HEK293 (cell line): ENCODE results near the gene STIM1.

Experiments used
- CTCF ChIA-PET: fragments of 350-600 bp; formaldehyde crosslinking; extraction: SDS; loops from one replicate; lab custom pipeline; 2021; ENCODE audit warnings: antibody characterized with exemption; lab: Yijun Ruan, JAX
- POLR2A ChIA-PET: fragments of 300-600 bp; formaldehyde crosslinking; extraction: SDS; loops from one replicate; lab custom pipeline; 2020; ENCODE audit warnings: antibody characterized with exemption, inconsistent platforms; lab: Yijun Ruan, JAX
- H3K27ac ChIP-seq: fragments of 200-500 bp; sonication (Bioruptor generic); 2 replicates; pipeline ENCODE4 v1.5.1; 2014; ENCODE audit warnings: low read depth, low read length, control low read depth, inconsistent platforms; ENCODE audit errors: extremely low read depth
- H3K36me3 ChIP-seq, 2 experiments: fragments of 200-500 bp in 1 of 2; sonication (Bioruptor generic) in 1 of 2; 1 replicate in 1 of 2; 2 replicates in 1 of 2; pipeline ENCODE4 v1.5.1; 2014 to 2017; ENCODE audit warnings: inconsistent platforms in 2 of 2, low read length in 2 of 2; ENCODE audit not compliant: control insufficient read depth in 2 of 2, insufficient read depth in 1 of 2
- H3K4me1 ChIP-seq: fragments of 200-500 bp; sonication (Bioruptor generic); 2 replicates; pipeline ENCODE4 v1.5.1; 2014; ENCODE audit warnings: mild to moderate bottlenecking, low read length, inconsistent platforms; ENCODE audit not compliant: control insufficient read depth, insufficient read depth
- H3K4me3 ChIP-seq: 2 replicates; pipeline ENCODE4 v1.5.1; 2011; ENCODE audit warnings: low read depth, mild to moderate bottlenecking, control low read depth, low read length, moderate library complexity
- H3K9me3 ChIP-seq: fragments of 200-500 bp; sonication (Bioruptor generic); 2 replicates; pipeline ENCODE4 v1.5.1; 2014; ENCODE audit warnings: low read depth, low read length, inconsistent platforms; ENCODE audit not compliant: control insufficient read depth, insufficient read depth
- FEZF1 ChIP-seq: fragments of 450-650 bp; formaldehyde crosslinking; IDR thresholded peaks from 2 replicates; pipeline ENCODE4 v1.5.1; 2016; ENCODE audit warnings: missing biosample characterization, missing genetic modification characterization
- SP2 ChIP-seq: fragments of 450-650 bp; formaldehyde crosslinking; IDR thresholded peaks from 2 replicates; pipeline ENCODE4 v1.5.1; 2016; ENCODE audit warnings: missing biosample characterization, missing genetic modification characterization
- YY1 ChIP-seq: fragments of 450-650 bp; formaldehyde crosslinking; IDR thresholded peaks from 2 replicates; pipeline ENCODE4 v1.5.1; 2018; ENCODE audit warnings: missing biosample characterization, missing genetic modification characterization
- ZBTB20 ChIP-seq: fragments of 450-650 bp; formaldehyde crosslinking; IDR thresholded peaks from 2 replicates; pipeline ENCODE4 v1.5.1; 2016; ENCODE audit warnings: missing biosample characterization, missing genetic modification characterization
- ZBTB48 ChIP-seq: fragments of 450-650 bp; formaldehyde crosslinking; IDR thresholded peaks from 2 replicates; pipeline ENCODE4 v1.5.1; 2016; ENCODE audit warnings: missing biosample characterization, missing genetic modification characterization
- ZNF10 ChIP-seq: fragments of 450-650 bp; formaldehyde crosslinking; IDR thresholded peaks from 2 replicates; pipeline ENCODE4 v1.5.1; 2017; ENCODE audit warnings: missing biosample characterization, missing genetic modification characterization
- ZNF114 ChIP-seq: fragments of 450-650 bp; formaldehyde crosslinking; IDR thresholded peaks from 2 replicates; pipeline ENCODE4 v1.5.0; 2017; ENCODE audit warnings: missing biosample characterization, missing genetic modification characterization
- ZNF169 ChIP-seq: fragments of 450-650 bp; formaldehyde crosslinking; IDR thresholded peaks from 2 replicates; pipeline ENCODE4 v1.5.1; 2016; ENCODE audit warnings: missing biosample characterization, missing genetic modification characterization
- ZNF175 ChIP-seq: fragments of 450-650 bp; formaldehyde crosslinking; IDR thresholded peaks from 2 replicates; pipeline ENCODE4 v1.5.1; 2016; ENCODE audit warnings: missing biosample characterization, missing genetic modification characterization
- ZNF2 ChIP-seq: fragments of 450-650 bp; formaldehyde crosslinking; IDR thresholded peaks from 2 replicates; pipeline ENCODE4 v1.5.1; 2016; ENCODE audit warnings: missing biosample characterization, missing genetic modification characterization
- ZNF292 ChIP-seq: fragments of 450-650 bp; formaldehyde crosslinking; IDR thresholded peaks from 2 replicates; pipeline ENCODE4 v1.5.1; 2016; ENCODE audit warnings: low read depth, missing biosample characterization, missing genetic modification characterization, borderline replicate concordance
- ZNF366 ChIP-seq: fragments of 450-650 bp; formaldehyde crosslinking; conservative IDR thresholded peaks from 2 replicates; pipeline ENCODE4 v1.5.1; 2016; ENCODE audit warnings: missing biosample characterization, missing genetic modification characterization
- ZNF48 ChIP-seq: fragments of 450-650 bp; formaldehyde crosslinking; IDR thresholded peaks from 2 replicates; pipeline ENCODE4 v1.5.1; 2016; ENCODE audit warnings: missing biosample characterization, missing genetic modification characterization
- ZNF548 ChIP-seq: fragments of 450-650 bp; formaldehyde crosslinking; IDR thresholded peaks from 2 replicates; pipeline ENCODE4 v1.5.1; 2016; ENCODE audit warnings: missing biosample characterization, missing genetic modification characterization
- ZNF585B ChIP-seq: fragments of 450-650 bp; formaldehyde crosslinking; IDR thresholded peaks from 2 replicates; pipeline ENCODE4 v1.5.1; 2016; ENCODE audit warnings: missing biosample characterization, missing genetic modification characterization
- ZNF654 ChIP-seq: fragments of 450-650 bp; formaldehyde crosslinking; IDR thresholded peaks from 2 replicates; pipeline ENCODE4 v1.5.1; 2016; ENCODE audit warnings: low read depth, missing biosample characterization, missing genetic modification characterization
- ZNF658 ChIP-seq: fragments of 450-650 bp; formaldehyde crosslinking; IDR thresholded peaks from 2 replicates; pipeline ENCODE4; 2016; ENCODE audit warnings: missing biosample characterization, missing genetic modification characterization
- ZNF660 ChIP-seq: fragments of 450-650 bp; IDR thresholded peaks from 2 replicates; pipeline ENCODE4 v1.5.1; 2018; ENCODE audit warnings: missing biosample characterization, mild to moderate bottlenecking, missing genetic modification characterization
- ZNF776 ChIP-seq: fragments of 450-650 bp; formaldehyde crosslinking; IDR thresholded peaks from 2 replicates; pipeline ENCODE4 v1.5.0; 2017; ENCODE audit warnings: missing biosample characterization, missing genetic modification characterization, borderline replicate concordance
- ZSCAN30 ChIP-seq: fragments of 450-650 bp; IDR thresholded peaks from 2 replicates; pipeline ENCODE4 v1.5.1; 2018; ENCODE audit warnings: missing biosample characterization, mild to moderate bottlenecking, missing genetic modification characterization, moderate library complexity
- TF ChIP-seq, protein P1 (sequence below): fragments of 450-650 bp; formaldehyde crosslinking; IDR thresholded peaks from 2 replicates; pipeline ENCODE4 v1.5.1; 2016; ENCODE audit warnings: missing biosample characterization, missing genetic modification characterization
- TF ChIP-seq, protein P2 (sequence below): fragments of 450-650 bp; formaldehyde crosslinking; IDR thresholded peaks from 2 replicates; pipeline ENCODE4 v1.5.1; 2016; ENCODE audit warnings: missing biosample characterization, missing genetic modification characterization
- TF ChIP-seq, protein P3 (sequence below): fragments of 450-650 bp; formaldehyde crosslinking; IDR thresholded peaks from 2 replicates; pipeline ENCODE4 v1.5.1; 2017; ENCODE audit warnings: missing biosample characterization, missing genetic modification characterization
- TF ChIP-seq, protein P4 (sequence below): fragments of 450-650 bp; formaldehyde crosslinking; IDR thresholded peaks from 2 replicates; pipeline ENCODE4 v1.5.1; 2017; ENCODE audit warnings: missing biosample characterization, missing genetic modification characterization

Gene STIM1

DNA sequence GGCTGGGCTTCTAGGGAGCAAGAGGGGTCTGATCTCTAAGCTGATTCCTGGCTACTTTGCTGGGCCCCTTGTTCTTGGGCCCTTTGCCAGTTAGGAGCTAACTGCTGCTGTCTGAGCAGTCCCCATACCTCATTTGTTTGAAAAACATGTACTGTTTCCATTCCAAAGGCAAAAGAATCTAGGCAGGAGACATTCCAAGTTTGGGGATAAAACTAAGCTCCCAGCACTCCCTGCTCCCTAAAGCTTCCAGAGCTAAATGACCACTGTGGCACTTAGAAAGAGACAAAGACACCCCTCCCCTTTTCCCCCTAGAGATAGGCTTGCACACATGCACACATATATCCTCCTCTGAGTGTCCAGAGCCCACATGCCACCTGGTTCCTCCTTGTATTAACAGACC lies 216.4 kb downstream of the STIM1 start:
- Histone ChIP-seq H3K27ac (no peak overlapping the region), H3K36me3 (peaks cover 0 to 21% of the 10 kb centered on the region in 2 experiments; a peak in 1 of 3 replicates), H3K4me1 (peaks cover 4% of the 10 kb centered on the region; the same call in 1 of the 2 replicates), H3K9me3 (no peaks in the 10 kb centered on the region), H3K4me3 (no peak overlapping the region)
- ChIA-PET POLR2A (interaction anchor here (1.8 to 2.7 kb wide), 2 partner anchors 217 to 231 kb away, joined by 8 to 19 read pairs; partner anchors contain the start of genes RHOG and STIM1), CTCF (interaction anchor here (0.6 to 15.3 kb wide), 33 partner anchors 8 to 464 kb away, joined by 3 to 589 read pairs (median 6); partner anchors contain the start of genes PGAP2, RHOG and STIM1)
- peak; percentile 65 for TF ChIP-seq ZBTB20 (tag by site-specific recombination)
- 0 out of 2 replicates have a peak, but pooled peaks have one; percentile 18 for TF ChIP-seq ZBTB48 (tag by site-specific recombination)
- no peak for TF ChIP-seq ZNF48 (tag by site-specific recombination)
- TF ChIP-seq, protein P1, sequence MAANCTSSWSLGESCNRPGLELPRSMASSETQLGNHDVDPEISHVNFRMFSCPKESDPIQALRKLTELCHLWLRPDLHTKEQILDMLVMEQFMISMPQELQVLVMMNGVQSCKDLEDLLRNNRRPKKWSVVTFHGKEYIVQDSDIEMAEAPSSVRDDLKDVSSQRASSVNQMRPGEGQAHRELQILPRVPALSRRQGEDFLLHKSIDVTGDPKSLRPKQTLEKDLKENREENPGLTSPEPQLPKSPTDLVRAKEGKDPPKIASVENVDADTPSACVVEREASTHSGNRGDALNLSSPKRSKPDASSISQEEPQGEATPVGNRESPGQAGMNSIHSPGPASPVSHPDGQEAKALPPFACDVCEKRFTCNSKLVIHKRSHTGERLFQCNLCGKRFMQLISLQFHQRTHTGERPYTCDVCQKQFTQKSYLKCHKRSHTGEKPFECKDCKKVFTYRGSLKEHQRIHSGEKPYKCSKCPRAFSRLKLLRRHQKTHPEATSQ (tag by site-specific recombination): no peak
- TF ChIP-seq ZNF114: no peak
- TF ChIP-seq SP2 (tag by site-specific recombination): no peak

DNA sequence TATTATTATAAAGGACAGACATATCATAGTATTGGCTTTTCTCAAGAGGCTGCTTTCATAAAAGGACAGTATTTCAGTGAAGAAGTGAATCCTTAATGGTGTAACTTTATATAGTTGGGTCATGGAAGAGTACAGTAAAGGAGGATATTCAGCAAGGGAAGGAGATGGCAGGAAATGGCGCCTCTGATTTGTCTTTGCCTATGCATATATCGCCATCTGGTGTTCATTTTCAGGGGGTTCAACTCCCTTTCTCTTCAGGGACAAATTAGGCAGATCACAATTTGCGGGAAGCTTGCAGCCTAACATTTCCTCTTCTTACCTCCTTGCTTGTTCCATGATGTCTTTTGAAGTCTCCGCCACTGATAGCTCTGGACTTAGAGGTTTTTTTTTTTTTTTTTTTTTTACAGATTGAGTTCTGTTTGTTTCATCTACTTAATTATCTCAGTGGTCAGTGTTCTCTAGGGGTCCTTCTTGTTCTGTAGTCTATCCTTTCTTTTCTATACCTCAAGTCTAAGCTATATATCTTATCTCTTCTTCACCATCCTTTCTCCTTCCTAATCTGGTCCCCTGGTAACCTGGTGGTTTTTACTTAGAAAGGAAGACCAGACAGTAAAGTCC lies 217.3 kb downstream of the STIM1 start:
- ChIA-PET CTCF (interaction anchor here (0.6 to 15.3 kb wide), 54 partner anchors 9 to 1574 kb away, joined by 3 to 589 read pairs (median 5); partner anchors contain the start of genes PGAP2, RHOG and STIM1), POLR2A (interaction anchor here (0.6 to 2.7 kb wide), 4 partner anchors 200 to 232 kb away, joined by 3 to 19 read pairs (median 9); partner anchors contain the start of genes RHOG and STIM1)
- Histone ChIP-seq H3K4me3 (no peak overlapping the region), H3K27ac (no peak overlapping the region), H3K4me1 (peaks cover 4% of the 10 kb centered on the region; the same call in 1 of the 2 replicates), H3K9me3 (no peaks in the 10 kb centered on the region), H3K36me3 (peaks cover 0 to 21% of the 10 kb centered on the region in 2 experiments; a peak in 1 of 3 replicates)
- peak; percentile 85 for TF ChIP-seq FEZF1 (tag by site-specific recombination)
- 0 out of 2 replicates have a peak, but pooled peaks have one; percentile 15 for TF ChIP-seq ZNF366 (tag by site-specific recombination)
- TF ChIP-seq ZNF169 (tag by site-specific recombination): no peak
- TF ChIP-seq, protein P2, sequence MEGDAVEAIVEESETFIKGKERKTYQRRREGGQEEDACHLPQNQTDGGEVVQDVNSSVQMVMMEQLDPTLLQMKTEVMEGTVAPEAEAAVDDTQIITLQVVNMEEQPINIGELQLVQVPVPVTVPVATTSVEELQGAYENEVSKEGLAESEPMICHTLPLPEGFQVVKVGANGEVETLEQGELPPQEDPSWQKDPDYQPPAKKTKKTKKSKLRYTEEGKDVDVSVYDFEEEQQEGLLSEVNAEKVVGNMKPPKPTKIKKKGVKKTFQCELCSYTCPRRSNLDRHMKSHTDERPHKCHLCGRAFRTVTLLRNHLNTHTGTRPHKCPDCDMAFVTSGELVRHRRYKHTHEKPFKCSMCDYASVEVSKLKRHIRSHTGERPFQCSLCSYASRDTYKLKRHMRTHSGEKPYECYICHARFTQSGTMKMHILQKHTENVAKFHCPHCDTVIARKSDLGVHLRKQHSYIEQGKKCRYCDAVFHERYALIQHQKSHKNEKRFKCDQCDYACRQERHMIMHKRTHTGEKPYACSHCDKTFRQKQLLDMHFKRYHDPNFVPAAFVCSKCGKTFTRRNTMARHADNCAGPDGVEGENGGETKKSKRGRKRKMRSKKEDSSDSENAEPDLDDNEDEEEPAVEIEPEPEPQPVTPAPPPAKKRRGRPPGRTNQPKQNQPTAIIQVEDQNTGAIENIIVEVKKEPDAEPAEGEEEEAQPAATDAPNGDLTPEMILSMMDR: peak; percentile 52; the same call in 1 of the 2 replicates
- TF ChIP-seq ZNF2: 0 out of 2 replicates have a peak, but pooled peaks have one; percentile 20
- TF ChIP-seq ZNF585B: no peak
- peak; percentile 91 for TF ChIP-seq ZNF654 (tag by site-specific recombination)
- TF ChIP-seq ZNF10 (tag by site-specific recombination): 0 out of 2 replicates have a peak, but pooled peaks have one; percentile 21
- TF ChIP-seq YY1: peak; percentile 59; the same call in 1 of the 2 replicates
- TF ChIP-seq ZNF292 (tag by site-specific recombination): no peak

DNA sequence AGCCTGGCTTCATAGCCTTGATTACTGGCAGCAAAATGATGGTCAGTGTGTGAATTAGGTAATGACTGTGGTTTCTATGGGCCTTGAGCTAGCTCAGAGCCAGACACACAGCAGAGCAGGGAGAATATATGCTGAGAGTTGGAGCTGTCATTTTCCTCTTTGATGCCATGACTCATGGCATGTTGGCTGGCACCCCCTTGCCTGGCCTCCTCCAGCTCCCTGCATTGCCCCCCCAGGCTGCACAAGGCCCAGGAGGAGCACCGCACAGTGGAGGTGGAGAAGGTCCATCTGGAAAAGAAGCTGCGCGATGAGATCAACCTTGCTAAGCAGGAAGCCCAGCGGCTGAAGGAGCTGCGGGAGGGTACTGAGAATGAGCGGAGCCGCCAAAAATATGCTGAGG lies 218.8 kb downstream of the STIM1 start:
- ChIA-PET CTCF (interaction anchor here (0.5 to 15.3 kb wide), 14 partner anchors 8 to 292 kb away, joined by 3 to 589 read pairs (median 6); partner anchors contain the start of genes RHOG and STIM1), POLR2A (interaction anchor here (0.6 kb wide), 1 partner anchor 233 kb away, joined by 3 read pairs; no protein-coding TSS in a partner anchor)
- no peak overlapping the region for H3K4me3 ChIP-seq
- TF ChIP-seq, protein P3, sequence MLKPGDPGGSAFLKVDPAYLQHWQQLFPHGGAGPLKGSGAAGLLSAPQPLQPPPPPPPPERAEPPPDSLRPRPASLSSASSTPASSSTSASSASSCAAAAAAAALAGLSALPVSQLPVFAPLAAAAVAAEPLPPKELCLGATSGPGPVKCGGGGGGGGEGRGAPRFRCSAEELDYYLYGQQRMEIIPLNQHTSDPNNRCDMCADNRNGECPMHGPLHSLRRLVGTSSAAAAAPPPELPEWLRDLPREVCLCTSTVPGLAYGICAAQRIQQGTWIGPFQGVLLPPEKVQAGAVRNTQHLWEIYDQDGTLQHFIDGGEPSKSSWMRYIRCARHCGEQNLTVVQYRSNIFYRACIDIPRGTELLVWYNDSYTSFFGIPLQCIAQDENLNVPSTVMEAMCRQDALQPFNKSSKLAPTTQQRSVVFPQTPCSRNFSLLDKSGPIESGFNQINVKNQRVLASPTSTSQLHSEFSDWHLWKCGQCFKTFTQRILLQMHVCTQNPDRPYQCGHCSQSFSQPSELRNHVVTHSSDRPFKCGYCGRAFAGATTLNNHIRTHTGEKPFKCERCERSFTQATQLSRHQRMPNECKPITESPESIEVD (tag by site-specific recombination): no peak
- TF ChIP-seq ZSCAN30 (no peak), ZNF658 (tag by site-specific recombination) (no peak), ZNF776 (tag by site-specific recombination) (no peak), ZNF660 (tag by site-specific recombination) (no peak), ZNF548 (no peak), ZNF175 (tag by site-specific recombination) (no peak)
- TF ChIP-seq, protein P4, sequence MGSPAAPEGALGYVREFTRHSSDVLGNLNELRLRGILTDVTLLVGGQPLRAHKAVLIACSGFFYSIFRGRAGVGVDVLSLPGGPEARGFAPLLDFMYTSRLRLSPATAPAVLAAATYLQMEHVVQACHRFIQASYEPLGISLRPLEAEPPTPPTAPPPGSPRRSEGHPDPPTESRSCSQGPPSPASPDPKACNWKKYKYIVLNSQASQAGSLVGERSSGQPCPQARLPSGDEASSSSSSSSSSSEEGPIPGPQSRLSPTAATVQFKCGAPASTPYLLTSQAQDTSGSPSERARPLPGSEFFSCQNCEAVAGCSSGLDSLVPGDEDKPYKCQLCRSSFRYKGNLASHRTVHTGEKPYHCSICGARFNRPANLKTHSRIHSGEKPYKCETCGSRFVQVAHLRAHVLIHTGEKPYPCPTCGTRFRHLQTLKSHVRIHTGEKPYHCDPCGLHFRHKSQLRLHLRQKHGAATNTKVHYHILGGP: no peak

More for the DNA sequence above, 218.8 kb downstream of the STIM1 start:
- H3K27ac ChIP-seq: no peak overlapping the region
- H3K36me3 ChIP-seq: peaks cover 0 to 21% of the 10 kb centered on the region in 2 experiments; a peak in 1 of 3 replicates
- H3K4me1 ChIP-seq: peaks cover 4% of the 10 kb centered on the region; the same call in 1 of the 2 replicates
- H3K9me3 ChIP-seq: no peaks in the 10 kb centered on the region
